Measurements from ENCODE around the gene COL25A1.

The COL25A1 gene

GRCh38 chr4:109199585-109199984 is 102.9 kb downstream of the COL25A1 start:
- no peak overlapping the region for H3K4me3 ChIP-seq (replicated peaks; ENCODE audit: low read depth, low read length)
- no peak for DNase-seq (ENCODE audit: extremely low read depth, low read depth)
- TF ChIP-seq, protein P1, sequence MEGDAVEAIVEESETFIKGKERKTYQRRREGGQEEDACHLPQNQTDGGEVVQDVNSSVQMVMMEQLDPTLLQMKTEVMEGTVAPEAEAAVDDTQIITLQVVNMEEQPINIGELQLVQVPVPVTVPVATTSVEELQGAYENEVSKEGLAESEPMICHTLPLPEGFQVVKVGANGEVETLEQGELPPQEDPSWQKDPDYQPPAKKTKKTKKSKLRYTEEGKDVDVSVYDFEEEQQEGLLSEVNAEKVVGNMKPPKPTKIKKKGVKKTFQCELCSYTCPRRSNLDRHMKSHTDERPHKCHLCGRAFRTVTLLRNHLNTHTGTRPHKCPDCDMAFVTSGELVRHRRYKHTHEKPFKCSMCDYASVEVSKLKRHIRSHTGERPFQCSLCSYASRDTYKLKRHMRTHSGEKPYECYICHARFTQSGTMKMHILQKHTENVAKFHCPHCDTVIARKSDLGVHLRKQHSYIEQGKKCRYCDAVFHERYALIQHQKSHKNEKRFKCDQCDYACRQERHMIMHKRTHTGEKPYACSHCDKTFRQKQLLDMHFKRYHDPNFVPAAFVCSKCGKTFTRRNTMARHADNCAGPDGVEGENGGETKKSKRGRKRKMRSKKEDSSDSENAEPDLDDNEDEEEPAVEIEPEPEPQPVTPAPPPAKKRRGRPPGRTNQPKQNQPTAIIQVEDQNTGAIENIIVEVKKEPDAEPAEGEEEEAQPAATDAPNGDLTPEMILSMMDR (IDR thresholded peaks at IDR 0.05; ENCODE audit: low read depth, low read length, missing control alignments) = no peak

- H3K4me3 ChIP-seq (replicated peaks; ENCODE audit: low read depth, low read length) = no peak overlapping the region
- TF ChIP-seq, protein P1 (IDR thresholded peaks at IDR 0.05; ENCODE audit: low read depth, low read length, missing control alignments) = no peak
- no peak for DNase-seq (ENCODE audit: extremely low read depth, low read depth)
Observed at GRCh38 chr4:109195646-109196045, 106.8 kb downstream of the COL25A1 start.

DNA sequence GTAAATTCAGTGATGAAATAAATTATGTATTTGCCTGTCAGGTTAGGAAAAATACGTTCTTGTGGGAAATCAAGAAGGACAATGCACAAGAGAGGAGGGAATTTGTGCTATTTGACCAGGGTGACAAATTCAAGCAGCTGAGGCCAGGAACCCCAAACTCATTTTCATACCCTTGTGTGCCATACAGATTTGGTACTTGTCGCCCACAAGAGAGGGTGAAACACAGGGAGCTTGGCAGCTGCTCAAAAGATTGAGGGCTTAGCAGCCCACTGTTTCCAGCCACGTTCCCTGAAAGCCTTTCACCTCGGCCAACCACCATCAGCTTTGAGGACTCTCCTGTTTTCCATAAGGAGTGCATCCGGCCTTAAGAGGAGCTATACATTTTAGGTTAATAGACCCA is 111.2 kb downstream of the COL25A1 start:
- DNase-seq (ENCODE audit: extremely low read depth, low read depth) = no peak
- TF ChIP-seq, protein P1 (IDR thresholded peaks at IDR 0.05; ENCODE audit: low read depth, low read length, missing control alignments) = no peak

DNA sequence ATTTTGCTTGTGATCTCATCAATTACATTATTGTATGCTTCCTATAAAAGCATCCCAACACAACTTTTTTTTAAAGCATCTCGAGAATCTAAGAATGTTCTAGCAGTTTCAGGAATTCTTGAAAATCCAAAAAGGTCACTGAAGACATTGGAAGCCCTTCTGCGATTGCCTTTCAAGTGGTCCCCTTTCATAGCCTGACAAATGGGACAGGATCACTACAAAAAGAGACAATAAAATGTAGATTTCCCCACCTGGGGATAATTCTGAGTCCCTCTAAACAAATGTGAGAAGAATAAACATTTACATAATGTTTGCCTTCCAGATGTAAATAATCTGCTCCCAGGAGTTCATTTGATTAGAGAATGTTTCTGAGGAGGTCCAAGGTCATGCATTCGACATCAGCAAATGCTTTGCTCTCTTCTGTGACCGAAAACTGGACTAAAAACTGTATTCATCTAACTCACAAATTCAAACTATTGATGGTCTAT is 116.0 kb downstream of the COL25A1 start:
- TF ChIP-seq, protein P1 (IDR thresholded peaks at IDR 0.05; ENCODE audit: low read depth, low read length, missing control alignments) = no peak
- no peak for DNase-seq (ENCODE audit: extremely low read depth, low read depth)
- no peak overlapping the region for H3K4me3 ChIP-seq (replicated peaks; ENCODE audit: low read depth, low read length)

More for the DNA sequence above, 111.2 kb downstream of the COL25A1 start:
- H3K4me3 ChIP-seq (replicated peaks; ENCODE audit: low read depth, low read length) = no peak overlapping the region

DNA sequence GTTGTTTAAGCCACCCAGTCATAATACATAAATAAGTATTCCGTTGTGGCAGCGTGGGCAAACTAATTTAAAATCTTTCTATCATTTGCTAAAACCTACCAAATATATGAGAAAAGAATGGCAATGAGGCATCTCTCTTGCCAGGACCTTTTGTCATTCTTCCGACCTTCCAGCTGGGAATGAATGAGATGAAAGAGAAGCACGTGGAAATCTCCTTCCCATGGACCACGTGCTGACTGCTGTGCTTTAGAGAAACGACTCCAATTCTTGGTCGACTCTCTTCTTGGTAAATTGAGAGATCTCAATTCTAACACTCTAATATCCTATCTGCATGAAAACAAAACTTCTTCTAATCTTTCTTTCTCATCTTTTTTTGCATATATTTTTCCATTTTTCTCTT is 116.5 kb downstream of the COL25A1 start:
- no peak for DNase-seq (ENCODE audit: extremely low read depth, low read depth)
- TF ChIP-seq, protein P1 (IDR thresholded peaks at IDR 0.05; ENCODE audit: low read depth, low read length, missing control alignments) = no peak
- no peak overlapping the region for H3K4me3 ChIP-seq (replicated peaks; ENCODE audit: low read depth, low read length)

- DNase-seq (ENCODE audit: extremely low read depth, low read depth) = no peak
- no peak overlapping the region for H3K4me3 ChIP-seq (replicated peaks; ENCODE audit: low read depth, low read length)
- TF ChIP-seq, protein P1 (IDR thresholded peaks at IDR 0.05; ENCODE audit: low read depth, low read length, missing control alignments) = no peak
Observed at GRCh38 chr4:109185548-109185947, 116.9 kb downstream of the COL25A1 start.

DNA sequence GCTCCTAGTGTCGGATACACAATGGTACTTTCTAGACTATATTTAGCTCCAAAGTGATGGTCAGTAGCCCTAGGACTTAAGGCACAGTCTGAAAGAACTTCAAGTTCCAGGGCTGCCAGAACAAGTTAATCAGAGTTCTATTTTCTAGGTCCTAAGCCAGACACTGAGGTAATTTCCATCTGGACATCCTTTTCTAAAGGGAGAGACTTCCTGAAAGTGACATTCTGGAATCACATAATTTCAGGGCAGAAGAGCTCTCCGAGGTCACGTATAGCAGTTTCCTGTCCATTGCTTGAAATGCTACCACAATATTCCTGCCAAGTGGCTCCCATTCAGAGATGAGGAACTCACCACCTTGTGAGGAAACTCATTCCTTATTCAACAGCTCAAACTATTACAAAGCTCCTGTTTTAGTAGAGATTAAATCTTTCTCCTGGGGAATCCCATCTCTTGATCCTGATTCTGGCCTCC is 117.9 kb downstream of the COL25A1 start:
- TF ChIP-seq, protein P1 (IDR thresholded peaks at IDR 0.05; ENCODE audit: low read depth, low read length, missing control alignments) = no peak
- no peak overlapping the region for H3K4me3 ChIP-seq (replicated peaks; ENCODE audit: low read depth, low read length)
- DNase-seq (ENCODE audit: extremely low read depth, low read depth) = no peak

Measured in HFF-Myc (cell line).